Thyroid gland (tissue), 4 donors: ENCODE data around the gene TBC1D16. TPM values are rescaled to one million over a fixed set of nuclear protein-coding genes. Genes with fewer than 3 reads are reported as not detected.

ENCODE experiments used
- DNase-seq, 2 donors: peaks; one replicate each; pipeline ENCODE4 v3.0.0-alpha.2; 2019
- H3K27ac ChIP-seq, 3 donors: fragments of 200-600 bp; sonication (generic); 1 replicate in 2 of 3; 2 replicates in 1 of 3; pipeline ENCODE4 v1.5.1; 2016 to 2019; ENCODE audit warnings: mild to moderate bottlenecking in 1 of 3, moderate library complexity in 1 of 3
- H3K27me3 ChIP-seq: fragments of 200-600 bp; sonication (generic); one replicate; pipeline ENCODE4 v1.5.1; 2019
- H3K36me3 ChIP-seq, 2 donors: fragments of 200-600 bp; sonication (generic); one replicate each; pipeline ENCODE4 v1.5.1; 2016 to 2019
- H3K4me1 ChIP-seq, 2 donors: fragments of 200-600 bp; sonication (generic); one replicate each; pipeline ENCODE4 v1.5.1; 2017 to 2019
- H3K4me3 ChIP-seq, 3 donors: fragments of 200-600 bp; sonication (generic); replicated peaks in 1 of 3; 1 replicate in 2 of 3; 2 replicates in 1 of 3; pipeline ENCODE4 v1.5.1; 2016; ENCODE audit warnings: mild to moderate bottlenecking in 1 of 3
- H3K9me3 ChIP-seq: fragments of 200-600 bp; sonication (generic); one replicate; pipeline ENCODE4 v1.5.1; 2017
- CTCF ChIP-seq, 6 experiments: fragments of 200-600 bp in 3 of 6; fragments of 450-650 bp in 3 of 6; sonication (generic) in 3 of 6; IDR thresholded peaks; one replicate each; pipeline ENCODE4 v1.5.1; 2016 to 2019; ENCODE audit warnings: antibody characterized with exemption in 6 of 6, mild to moderate bottlenecking in 2 of 6, inconsistent platforms in 1 of 6, moderate library complexity in 1 of 6
- POLR2A ChIP-seq, 2 donors: fragments of 450-650 bp; IDR thresholded peaks; one replicate each; pipeline ENCODE4 v1.6.1; 2017; ENCODE audit warnings: antibody characterized with exemption in 2 of 2, mild to moderate bottlenecking in 2 of 2, moderate library complexity in 1 of 2
- WGBS, 2 donors: methylation state at CpG; one replicate each; pipeline ENCODE4 v1.1.5; 2017; 5-methylcytosine and 5-hydroxymethylcytosine counted together
- intact Hi-C: fragments of 100-400 bp; cut with DNase I; formaldehyde crosslinking; loops from one replicate; pipeline ENCODE4 v1.15.1; 2023
- total RNA-seq, 4 donors: library from RNA; depleted of rRNA; stranded (reverse); fragments of >200 nt; gene quantifications; one replicate each; pipeline ENCODE4 v1.2.3, GENCODE V29; 2016

The TBC1D16 gene
- total RNA-seq, 4 donors from 2014 or later = 25.4 to 32.2 (median 29.8) TPM

GRCh38 chr17:79917902-79918484, 117.7 kb downstream of the TBC1D16 start:
- no peak overlapping the region for H3K4me3 ChIP-seq
- no peak overlapping the region for H3K27ac ChIP-seq
- H3K36me3 ChIP-seq = no peaks in the 10 kb centered on the region
- WGBS, 2 donors = 86 to 96% methylated on average over 6 to 14 of the region's 14 CpGs
- no peaks in the 10 kb centered on the region for H3K9me3 ChIP-seq
- peaks cover 16 to 20% of the 10 kb centered on the region in 2 donors for H3K4me1 ChIP-seq
- TF ChIP-seq POLR2A (IDR thresholded peaks at IDR 0.05) (no peak), CTCF (IDR thresholded peaks at IDR 0.05) (no peak)
- intact Hi-C loops = no loop called here
- no peak for DNase-seq
- no peaks in the 10 kb centered on the region for H3K27me3 ChIP-seq

GRCh38 chr17:79916991-79917901, 118.4 kb downstream of the TBC1D16 start:
- Histone ChIP-seq H3K27me3 (no peaks in the 10 kb centered on the region), H3K27ac (no peak overlapping the region), H3K4me1 (peaks cover 16 to 20% of the 10 kb centered on the region in 2 donors), H3K4me3 (no peak overlapping the region), H3K9me3 (no peaks in the 10 kb centered on the region), H3K36me3 (no peaks in the 10 kb centered on the region)
- intact Hi-C loops = no loop called here
- TF ChIP-seq CTCF (IDR thresholded peaks at IDR 0.05) = no peak
- no peak for TF ChIP-seq POLR2A (IDR thresholded peaks at IDR 0.05)
- 88 to 89% methylated on average over 14 to 18 of the region's 18 CpGs for WGBS, 2 donors
- no peak for DNase-seq

GRCh38 chr17:79916506-79916905, 119.2 kb downstream of the TBC1D16 start:
- no peak overlapping the region for H3K4me3 ChIP-seq
- no peak for TF ChIP-seq POLR2A (IDR thresholded peaks at IDR 0.05)
- no peak for TF ChIP-seq CTCF (IDR thresholded peaks at IDR 0.05)
- no peak for DNase-seq

DNA sequence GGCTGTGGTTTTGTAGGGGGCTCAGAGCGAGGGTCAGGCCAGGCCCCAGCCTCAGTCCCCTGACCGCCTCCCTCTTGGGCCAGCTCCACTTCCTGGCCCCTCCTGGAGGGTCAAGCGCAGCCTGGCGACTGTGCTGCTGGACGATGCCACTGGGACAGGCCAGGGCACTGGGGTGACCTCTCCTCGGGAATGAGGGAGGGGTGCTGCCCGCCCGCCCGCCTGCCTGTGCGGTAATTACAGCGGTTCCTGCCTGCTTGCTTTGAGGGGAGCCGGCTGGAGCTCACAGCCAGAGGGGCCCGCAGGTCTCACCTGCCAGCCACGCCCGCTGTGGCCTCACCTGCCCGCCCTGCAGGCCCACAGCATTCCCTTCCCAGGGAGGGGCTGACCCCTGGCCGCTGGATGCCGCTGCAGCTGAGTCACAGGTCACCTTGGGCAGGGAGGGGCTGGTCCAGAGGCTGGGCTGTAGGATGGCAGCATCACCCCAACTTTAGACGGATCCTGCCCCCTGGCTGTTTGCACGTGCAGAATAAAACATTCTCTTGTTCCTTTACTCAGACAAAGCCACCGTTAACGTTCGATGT, 119.7 kb downstream of the TBC1D16 start:
- no peak overlapping the region for H3K27ac ChIP-seq
- DNase-seq = no peak
- no peaks in the 10 kb centered on the region for H3K36me3 ChIP-seq
- H3K4me1 ChIP-seq = peaks cover 16 to 20% of the 10 kb centered on the region in 2 donors
- H3K27me3 ChIP-seq = no peaks in the 10 kb centered on the region
- TF ChIP-seq CTCF (IDR thresholded peaks at IDR 0.05) = no peak
- no peak for TF ChIP-seq POLR2A (IDR thresholded peaks at IDR 0.05)
- intact Hi-C loops = no loop called here
- 63 to 71% methylated on average over 14 to 22 of the region's 23 CpGs for WGBS, 2 donors
- no peak overlapping the region for H3K4me3 ChIP-seq
- H3K9me3 ChIP-seq = no peaks in the 10 kb centered on the region

More at GRCh38 chr17:79916506-79916905, 119.2 kb downstream of the TBC1D16 start:
- Histone ChIP-seq H3K36me3 (no peaks in the 10 kb centered on the region), H3K9me3 (no peaks in the 10 kb centered on the region), H3K27me3 (no peaks in the 10 kb centered on the region), H3K4me1 (peaks cover 16 to 20% of the 10 kb centered on the region in 2 donors), H3K27ac (no peak overlapping the region)
- WGBS, 2 donors = 92 to 95% methylated on average over 6 of the region's 6 CpGs
- intact Hi-C loops = no loop called here
